ENCODE results near the gene B9D1. TPM values are rescaled to one million over a fixed set of nuclear protein-coding genes. Genes with fewer than 3 reads are reported as not detected.

B9D1 gene
- total RNA-seq, 4 donors from 2014 or later = 6.5 to 16.4 (median 14.5) TPM

- TF ChIP-seq CTCF (IDR thresholded peaks at IDR 0.05 in 4 of 5, conservative IDR thresholded peaks at IDR 0.05 in 1 of 5) = no peak
- no peak for TF ChIP-seq POLR2A (IDR thresholded peaks at IDR 0.05)
- DNase-seq = no peak
- H3K36me3 ChIP-seq = no peaks in the 10 kb centered on the region
- intact Hi-C loops (cut with DNase I; ENCODE audit: low total_unique reads) (no loop called here), in situ Hi-C loops (cut with MboI; ENCODE audit: low sequenced_read_pairs in 4 of 4) (no loop called here)
- H3K4me1 ChIP-seq = no peaks in the 10 kb centered on the region
- H3K27ac ChIP-seq = no peak overlapping the region
- H3K27me3 ChIP-seq = no peaks in the 10 kb centered on the region
- no peak for ATAC-seq
- H3K9me3 ChIP-seq = no peaks in the 10 kb centered on the region
- H3K4me3 ChIP-seq = no peak overlapping the region
Measured at GRCh38 chr17:19404264-19404663, 41.7 kb upstream of the B9D1 start.

GRCh38 chr17:19403021-19403420 is 40.5 kb upstream of the B9D1 start:
- ATAC-seq = no peak
- in situ Hi-C loops (cut with MboI; ENCODE audit: low sequenced_read_pairs in 4 of 4) (no loop called here), intact Hi-C loops (cut with DNase I; ENCODE audit: low total_unique reads) (no loop called here)
- H3K27ac ChIP-seq = no peak overlapping the region
- no peaks in the 10 kb centered on the region for H3K36me3 ChIP-seq
- H3K27me3 ChIP-seq = no peaks in the 10 kb centered on the region
- no peak for DNase-seq
- H3K4me1 ChIP-seq = peaks cover 0 to 4% of the 10 kb centered on the region in 2 donors
- H3K9me3 ChIP-seq = no peaks in the 10 kb centered on the region
- H3K4me3 ChIP-seq = no peak overlapping the region
- TF ChIP-seq CTCF (IDR thresholded peaks at IDR 0.05 in 4 of 5, conservative IDR thresholded peaks at IDR 0.05 in 1 of 5) (no peak), POLR2A (IDR thresholded peaks at IDR 0.05) (no peak)

GRCh38 chr17:19402171-19402570 is 39.6 kb upstream of the B9D1 start:
- peaks cover 0 to 4% of the 10 kb centered on the region in 2 donors for H3K4me1 ChIP-seq
- ATAC-seq (no peak), DNase-seq (no peak)
- intact Hi-C loops (cut with DNase I; ENCODE audit: low total_unique reads) = no loop called here
- H3K4me3 ChIP-seq = no peak overlapping the region
- no peaks in the 10 kb centered on the region for H3K36me3 ChIP-seq
- no peak for TF ChIP-seq CTCF (IDR thresholded peaks at IDR 0.05 in 4 of 5, conservative IDR thresholded peaks at IDR 0.05 in 1 of 5)
- TF ChIP-seq POLR2A (IDR thresholded peaks at IDR 0.05) = no peak
- in situ Hi-C loops (cut with MboI; ENCODE audit: low sequenced_read_pairs in 4 of 4) = no loop called here
- H3K9me3 ChIP-seq = no peaks in the 10 kb centered on the region
- no peaks in the 10 kb centered on the region for H3K27me3 ChIP-seq
- H3K27ac ChIP-seq = no peak overlapping the region

- H3K9me3 ChIP-seq = no peaks in the 10 kb centered on the region
- H3K4me1 ChIP-seq = peaks cover 0 to 4% of the 10 kb centered on the region in 2 donors
- intact Hi-C loops (cut with DNase I; ENCODE audit: low total_unique reads) = no loop called here
- ATAC-seq = no peak
- in situ Hi-C loops (cut with MboI; ENCODE audit: low sequenced_read_pairs in 4 of 4) = no loop called here
- DNase-seq = no peak
- no peak overlapping the region for H3K27ac ChIP-seq
- TF ChIP-seq POLR2A (IDR thresholded peaks at IDR 0.05) = no peak
- TF ChIP-seq CTCF (IDR thresholded peaks at IDR 0.05 in 4 of 5, conservative IDR thresholded peaks at IDR 0.05 in 1 of 5) = no peak
- H3K27me3 ChIP-seq = no peaks in the 10 kb centered on the region
- no peaks in the 10 kb centered on the region for H3K36me3 ChIP-seq
- no peak overlapping the region for H3K4me3 ChIP-seq
Measured at GRCh38 chr17:19401321-19402010, 38.9 kb upstream of the B9D1 start.
